WTC11 (cell line): ENCODE measurements around the gene PYY. TPM values are rescaled to one million over a fixed set of nuclear protein-coding genes. Genes with fewer than 3 reads are reported as not detected.
A peak's percentile ranks its signal among the peaks of the same experiment; 100 is the strongest.

Source experiments
- CBFB ChIP-seq: sonication (generic); formaldehyde crosslinking; IDR thresholded peaks from 2 replicates; pipeline ENCODE4 v1.8.1; 2022; ENCODE audit warnings: mild to moderate bottlenecking, low read depth, missing genetic modification reagents
- CREB1 ChIP-seq: sonication (generic); formaldehyde crosslinking; IDR thresholded peaks from 2 replicates; pipeline ENCODE4 v1.8.0; 2023; ENCODE audit warnings: mild to moderate bottlenecking, missing genetic modification reagents
- CTCF ChIP-seq: fragments of 200-600 bp; IDR thresholded peaks from 2 replicates; pipeline ENCODE4 v1.8.0; 2022; ENCODE audit warnings: antibody characterized with exemption
- E2F5 ChIP-seq: sonication (generic); formaldehyde crosslinking; IDR thresholded peaks from 2 replicates; pipeline ENCODE4 v1.8.1; 2022; ENCODE audit warnings: mild to moderate bottlenecking, moderate library complexity, missing genetic modification reagents
- ESRRA ChIP-seq: sonication (generic); formaldehyde crosslinking; IDR thresholded peaks from 2 replicates; pipeline ENCODE4 v1.8.1; 2022; ENCODE audit warnings: mild to moderate bottlenecking, missing genetic modification reagents, borderline replicate concordance
- FOXJ3 ChIP-seq: sonication (generic); formaldehyde crosslinking; IDR thresholded peaks from 2 replicates; pipeline ENCODE4 v1.9.0; 2021; ENCODE audit warnings: missing genetic modification reagents, mild to moderate bottlenecking, borderline replicate concordance
- IRF1 ChIP-seq: sonication (generic); formaldehyde crosslinking; IDR thresholded peaks from 2 replicates; pipeline ENCODE4 v1.8.0; 2023; ENCODE audit warnings: missing genetic modification reagents
- JAZF1 ChIP-seq: fragments of 250-450 bp; sonication (Bioruptor Pico); IDR thresholded peaks from 2 replicates; pipeline ENCODE4 v1.9.0; 2021; ENCODE audit warnings: moderate library complexity, mild to moderate bottlenecking, inconsistent platforms
- JUN ChIP-seq: sonication (generic); formaldehyde crosslinking; IDR thresholded peaks from 2 replicates; pipeline ENCODE4 v1.8.0; 2023; ENCODE audit warnings: mild to moderate bottlenecking, missing genetic modification reagents
- KAT7 ChIP-seq: sonication (generic); formaldehyde crosslinking; IDR thresholded peaks from 2 replicates; pipeline ENCODE4 v1.8.1; 2023; ENCODE audit warnings: missing genetic modification reagents, mild to moderate bottlenecking, borderline replicate concordance
- MYBL2 ChIP-seq: sonication (generic); formaldehyde crosslinking; IDR thresholded peaks from 2 replicates; pipeline ENCODE4 v1.8.1; 2023; ENCODE audit warnings: mild to moderate bottlenecking, moderate library complexity, missing genetic modification reagents
- NR1H2 ChIP-seq: sonication (generic); formaldehyde crosslinking; IDR thresholded peaks from 2 replicates; pipeline ENCODE4 v1.9.0; 2021; ENCODE audit warnings: mild to moderate bottlenecking, moderate library complexity, missing genetic modification reagents
- OVOL2 ChIP-seq: fragments of 250-450 bp; sonication (Bioruptor Pico); IDR thresholded peaks from 2 replicates; pipeline ENCODE4 v1.9.0; 2021; ENCODE audit warnings: mild to moderate bottlenecking, borderline replicate concordance
- PREB ChIP-seq: sonication (generic); formaldehyde crosslinking; IDR thresholded peaks from 2 replicates; pipeline ENCODE4 v1.8.1; 2022; ENCODE audit warnings: mild to moderate bottlenecking, missing genetic modification reagents, moderate library complexity, borderline replicate concordance
- RORB ChIP-seq: fragments of 250-450 bp; sonication (Bioruptor Pico); IDR thresholded peaks from 2 replicates; pipeline ENCODE4 v1.9.0; 2021; ENCODE audit warnings: mild to moderate bottlenecking
- SP1 ChIP-seq: sonication (generic); formaldehyde crosslinking; conservative IDR thresholded peaks from 2 replicates; pipeline ENCODE4 v1.8.1; 2022; ENCODE audit warnings: missing genetic modification reagents
- USF2 ChIP-seq: sonication (generic); formaldehyde crosslinking; IDR thresholded peaks from 2 replicates; pipeline ENCODE4 v1.8.1; 2023; ENCODE audit warnings: mild to moderate bottlenecking, missing genetic modification reagents, moderate library complexity
- ZBTB21 ChIP-seq: sonication (generic); formaldehyde crosslinking; IDR thresholded peaks from 2 replicates; pipeline ENCODE4 v1.8.1; 2023; ENCODE audit warnings: mild to moderate bottlenecking, missing genetic modification reagents, borderline replicate concordance
- ZMAT4 ChIP-seq: fragments of 250-450 bp; sonication (Bioruptor Pico); IDR thresholded peaks from 2 replicates; pipeline ENCODE4 v1.9.0; 2021; ENCODE audit warnings: mild to moderate bottlenecking
- ZNF121 ChIP-seq: sonication (generic); formaldehyde crosslinking; IDR thresholded peaks from 2 replicates; pipeline ENCODE4 v1.8.0; 2023; ENCODE audit warnings: missing genetic modification reagents
- ZNF281 ChIP-seq: sonication (generic); formaldehyde crosslinking; IDR thresholded peaks from 2 replicates; pipeline ENCODE4 v1.8.0; 2023; ENCODE audit warnings: mild to moderate bottlenecking, missing genetic modification reagents
- ZNF317 ChIP-seq: sonication (generic); formaldehyde crosslinking; IDR thresholded peaks from 2 replicates; pipeline ENCODE4 v1.8.1; 2023; ENCODE audit warnings: low read depth, mild to moderate bottlenecking, moderate library complexity, missing genetic modification reagents, borderline replicate concordance
- ZNF416 ChIP-seq: fragments of 250-450 bp; sonication (Bioruptor Pico); IDR thresholded peaks from 2 replicates; pipeline ENCODE4 v1.9.0; 2021; ENCODE audit warnings: mild to moderate bottlenecking, inconsistent platforms
- ZNF532 ChIP-seq: fragments of 250-450 bp; sonication (Bioruptor Pico); IDR thresholded peaks from 2 replicates; pipeline ENCODE4 v1.9.0; 2021; ENCODE audit warnings: mild to moderate bottlenecking, borderline replicate concordance
- total RNA-seq: library from RNA; stranded (reverse); gene quantifications from 3 replicates; pipeline ENCODE4 v1.2.3, GENCODE V29; 2021

PYY gene
- total RNA-seq, 1 experiment from 2014 or later, result 0.72 TPM

GRCh38 chr17:43952724-43953666 is 745 bp downstream of the PYY start (continued):
- TF ChIP-seq JAZF1 (CRISPR knock-in tag), result no peak
- TF ChIP-seq ZNF121 (CRISPR knock-in tag), result 0 out of 2 replicates have a peak, but pooled peaks have one; percentile 14
- TF ChIP-seq E2F5 (CRISPR knock-in tag), result no peak
- TF ChIP-seq ZNF416, result no peak
- TF ChIP-seq CBFB (CRISPR knock-in tag), result no peak
- no peak for TF ChIP-seq ZMAT4 (CRISPR knock-in tag)
- TF ChIP-seq ZNF281 (CRISPR knock-in tag), result no peak
- TF ChIP-seq CTCF, result no peak
- TF ChIP-seq ZNF317 (CRISPR knock-in tag), result no peak
- TF ChIP-seq KAT7 (CRISPR knock-in tag), result no peak
- TF ChIP-seq ESRRA (CRISPR knock-in tag), result 0 out of 2 replicates have a peak, but pooled peaks have one; percentile 47
- no peak for TF ChIP-seq USF2 (CRISPR knock-in tag)
- no peak for TF ChIP-seq RORB
- TF ChIP-seq ZNF532 (CRISPR knock-in tag), result no peak
- peak; percentile 88 for TF ChIP-seq SP1 (CRISPR knock-in tag)
- TF ChIP-seq CREB1 (CRISPR knock-in tag), result no peak
- no peak for TF ChIP-seq IRF1
- no peak for TF ChIP-seq FOXJ3 (CRISPR knock-in tag)
- TF ChIP-seq JUN (CRISPR knock-in tag), result no peak
- peak; percentile 79; the same call in 1 of the 2 replicates for TF ChIP-seq MYBL2 (CRISPR knock-in tag)
- TF ChIP-seq ZBTB21 (CRISPR knock-in tag), result peak; percentile 86
- TF ChIP-seq OVOL2 (CRISPR knock-in tag), result no peak
- no peak for TF ChIP-seq PREB
- TF ChIP-seq NR1H2, result no peak
